Right lobe of liver (tissue), 6 donors: Measurements from ENCODE around the gene PNPO. TPM values are rescaled to one million over a fixed set of nuclear protein-coding genes. Genes with fewer than 3 reads are reported as not detected.

Source experiments
- ATAC-seq, 4 donors: fragments of 200-7000 bp; cut with Tn5 transposase; one replicate each; pipeline ENCODE4 v1.9.1; 2020; ENCODE audit warnings: mild to moderate bottlenecking in 4 of 4, moderate library complexity in 4 of 4
- DNase-seq, 3 donors: peaks; one replicate each; pipeline ENCODE4 v3.0.0-alpha.2; 2020
- H3K27ac ChIP-seq, 3 donors: fragments of 200-600 bp; one replicate each; pipeline ENCODE4 v1.8.0; 2022
- H3K27me3 ChIP-seq, 2 donors: fragments of 200-600 bp; one replicate each; pipeline ENCODE4 v1.8.0; 2022
- H3K36me3 ChIP-seq, 4 donors: fragments of 200-600 bp; sonication (generic) in 1 of 4; one replicate each; pipeline versions ENCODE4 v1.5.1 to v1.8.0; 2017 to 2022; ENCODE audit warnings: control low read depth in 1 of 4
- H3K4me1 ChIP-seq, 4 donors: fragments of 200-600 bp; sonication (generic) in 1 of 4; one replicate each; pipeline versions ENCODE4 v1.5.1 to v1.8.0; 2017 to 2022; ENCODE audit warnings: control low read depth in 1 of 4
- H3K4me3 ChIP-seq, 3 donors: fragments of 200-600 bp; one replicate each; pipeline ENCODE4 v1.8.0; 2022
- H3K9me3 ChIP-seq, 4 donors: fragments of 200-600 bp; sonication (generic) in 1 of 4; one replicate each; pipeline versions ENCODE4 v1.5.1 to v1.8.0; 2017 to 2022; ENCODE audit warnings: control low read depth in 1 of 4
- POLR2A ChIP-seq: fragments of 450-650 bp; IDR thresholded peaks from one replicate; pipeline ENCODE4 v1.6.1; 2017; ENCODE audit warnings: antibody characterized with exemption, mild to moderate bottlenecking
- WGBS: methylation state at CpG from one replicate; pipeline ENCODE4 v1.1.6; 2018; ENCODE audit warnings: low coverage, low lambda C conversion rate; ENCODE audit not compliant: insufficient coverage; ENCODE audit errors: missing lambda C conversion rate; 5-methylcytosine and 5-hydroxymethylcytosine counted together
- intact Hi-C, 2 donors: fragments of 100-400 bp; cut with DNase I; formaldehyde crosslinking; loops; one replicate each; pipeline versions ENCODE4 v1.11.2 to v1.14.1; 2022
- total RNA-seq, 6 experiments: library from RNA; depleted of rRNA in 2 of 6; stranded (reverse); fragments of >200 nt in 2 of 6; fragmentation: NEBNext Ultra II Directional in 3 of 6; extraction: Animal tissue kit (Norgen Biotek cat#: 25700) in 3 of 6; gene quantifications; one replicate each; pipeline versions ENCODE4 v1.1.0 to v1.2.4, GENCODE V29; 2016 to 2023
- TF ChIP-seq, protein P1 (sequence below), 4 donors: fragments of 200-600 bp in 3 of 4; fragments of 450-650 bp in 1 of 4; IDR thresholded peaks; one replicate each; pipeline versions ENCODE4 v1.5.1 to v1.8.0; 2016 to 2022; ENCODE audit warnings: antibody characterized with exemption in 4 of 4, mild to moderate bottlenecking in 2 of 4
- donor health status: DM: no; HTN: yes; CAD: no.
- donor health status: DM: no; HTN: no; CAD: no.
- donor health status: DM: no; HTN: no; CAD: no.
- donor health status: DM: no; HTN: yes; CAD: no.
- donor health status: DM: no; HTN: yes; CAD: no.

PNPO gene
- total RNA-seq, 6 experiments from 2014 or later = 85.0 to 151 (median 124) TPM

DNA sequence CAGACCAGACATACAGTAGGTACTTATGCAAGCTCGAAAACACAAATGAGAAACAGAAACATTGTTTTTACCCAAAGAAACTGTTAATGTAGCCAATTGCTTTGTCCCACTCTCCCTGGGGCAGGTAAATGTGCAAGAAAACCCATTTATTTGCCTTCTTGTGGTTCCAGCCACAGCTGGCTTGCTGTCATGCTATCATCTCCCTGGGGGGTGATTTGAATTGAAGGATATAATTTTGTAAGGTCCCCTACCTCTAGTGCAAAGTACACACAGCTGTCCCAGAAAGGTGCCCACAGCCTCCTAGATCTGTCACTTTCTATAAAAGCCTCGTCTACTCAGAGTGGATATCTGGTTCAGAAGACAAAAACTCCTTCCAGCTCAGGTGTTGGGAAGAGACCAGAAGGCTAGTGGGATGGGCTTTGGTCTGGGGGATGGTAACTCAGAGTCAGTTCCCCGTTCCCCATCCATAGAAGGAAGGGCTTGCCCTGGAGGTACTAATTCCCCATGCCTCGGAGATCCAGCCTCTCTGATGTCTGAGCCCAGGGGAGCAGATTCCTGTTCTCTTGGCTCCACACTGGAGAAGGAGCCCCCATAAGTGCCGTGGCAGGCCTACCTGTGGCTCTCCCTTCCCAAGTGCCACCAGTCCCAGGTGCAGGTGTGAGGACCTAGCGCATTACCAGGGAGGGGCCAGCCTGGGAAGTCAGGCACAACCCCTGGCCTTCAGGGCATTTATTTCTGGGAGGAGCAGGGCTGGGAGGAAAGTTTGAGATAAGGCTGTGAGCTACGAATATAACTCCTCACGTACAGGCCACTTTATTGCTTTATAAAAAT lies 18.7 kb downstream of the PNPO start:
- no peaks in the 10 kb centered on the region for H3K9me3 ChIP-seq
- peaks cover 0 to 27% (median 12%) of the 10 kb centered on the region in 4 donors for H3K4me1 ChIP-seq
- H3K27me3 ChIP-seq = no peaks in the 10 kb centered on the region
- intact Hi-C loops = no loop called here
- 46% methylated on average over 4 of the region's 8 CpGs for WGBS
- H3K36me3 ChIP-seq = no peaks in the 10 kb centered on the region
- H3K27ac ChIP-seq = no peak overlapping the region
- H3K4me3 ChIP-seq = no peak overlapping the region
- ATAC-seq (no peak), DNase-seq (no peak)
- TF ChIP-seq POLR2A = no peak
- TF ChIP-seq, protein P1, sequence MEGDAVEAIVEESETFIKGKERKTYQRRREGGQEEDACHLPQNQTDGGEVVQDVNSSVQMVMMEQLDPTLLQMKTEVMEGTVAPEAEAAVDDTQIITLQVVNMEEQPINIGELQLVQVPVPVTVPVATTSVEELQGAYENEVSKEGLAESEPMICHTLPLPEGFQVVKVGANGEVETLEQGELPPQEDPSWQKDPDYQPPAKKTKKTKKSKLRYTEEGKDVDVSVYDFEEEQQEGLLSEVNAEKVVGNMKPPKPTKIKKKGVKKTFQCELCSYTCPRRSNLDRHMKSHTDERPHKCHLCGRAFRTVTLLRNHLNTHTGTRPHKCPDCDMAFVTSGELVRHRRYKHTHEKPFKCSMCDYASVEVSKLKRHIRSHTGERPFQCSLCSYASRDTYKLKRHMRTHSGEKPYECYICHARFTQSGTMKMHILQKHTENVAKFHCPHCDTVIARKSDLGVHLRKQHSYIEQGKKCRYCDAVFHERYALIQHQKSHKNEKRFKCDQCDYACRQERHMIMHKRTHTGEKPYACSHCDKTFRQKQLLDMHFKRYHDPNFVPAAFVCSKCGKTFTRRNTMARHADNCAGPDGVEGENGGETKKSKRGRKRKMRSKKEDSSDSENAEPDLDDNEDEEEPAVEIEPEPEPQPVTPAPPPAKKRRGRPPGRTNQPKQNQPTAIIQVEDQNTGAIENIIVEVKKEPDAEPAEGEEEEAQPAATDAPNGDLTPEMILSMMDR (IDR thresholded peaks at IDR 0.05) = no peak

DNA sequence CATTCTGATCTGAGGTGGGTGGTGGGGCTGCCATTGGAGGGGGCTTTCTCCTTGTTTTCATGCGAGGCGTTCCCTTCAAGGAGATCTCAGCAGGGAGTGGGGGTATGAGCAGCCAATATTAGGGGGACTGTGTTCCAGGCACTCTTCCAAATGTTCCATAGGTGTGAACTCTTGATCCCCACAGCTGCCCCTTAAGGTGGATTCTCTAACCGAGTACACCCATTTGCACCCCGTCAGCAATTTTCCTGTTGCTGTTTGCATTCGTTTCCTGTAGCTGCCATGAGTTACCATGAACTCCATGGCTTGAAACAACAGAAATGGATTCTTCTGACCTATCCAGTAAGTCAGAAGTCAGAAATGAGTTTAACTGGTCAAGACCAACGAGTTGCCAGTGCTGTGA lies 20.0 kb downstream of the PNPO start:
- Histone ChIP-seq H3K27ac (no peak overlapping the region), H3K36me3 (no peaks in the 10 kb centered on the region), H3K9me3 (no peaks in the 10 kb centered on the region), H3K4me1 (peaks cover 0 to 24% (median 6%) of the 10 kb centered on the region in 4 donors), H3K27me3 (no peaks in the 10 kb centered on the region), H3K4me3 (no peak overlapping the region)
- 53% methylated on average over 2 of the region's 6 CpGs for WGBS
- no peak for DNase-seq
- intact Hi-C loops = no loop called here
- TF ChIP-seq POLR2A = no peak
- TF ChIP-seq, protein P1 (IDR thresholded peaks at IDR 0.05) = no peak
- no peak for ATAC-seq

DNA sequence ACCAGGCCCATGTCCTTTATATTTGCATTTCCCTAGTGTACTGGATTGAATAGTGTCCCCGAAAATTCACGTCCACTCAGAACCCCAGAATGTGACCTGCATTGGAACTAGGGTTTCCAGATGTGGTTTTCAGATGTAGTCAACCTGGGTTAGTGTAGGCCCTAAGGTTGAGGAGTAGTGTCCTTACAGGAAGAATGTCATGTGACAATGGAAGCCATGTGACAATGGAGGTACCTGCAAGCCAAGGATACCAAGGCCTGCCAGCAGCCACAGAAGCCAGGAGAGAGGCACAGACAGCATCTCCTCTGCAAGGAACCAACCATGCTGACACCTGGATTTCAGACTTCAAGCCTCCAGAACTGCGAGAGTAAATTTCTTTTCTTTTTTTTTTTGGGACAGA lies 21.5 kb downstream of the PNPO start:
- WGBS = no CpG with 5 or more reads among the region's 3 CpGs
- no peaks in the 10 kb centered on the region for H3K36me3 ChIP-seq
- no peaks in the 10 kb centered on the region for H3K9me3 ChIP-seq
- ATAC-seq = no peak
- H3K4me3 ChIP-seq = no peak overlapping the region
- intact Hi-C loops = no loop called here
- peaks cover 0 to 17% (median 0%) of the 10 kb centered on the region in 4 donors for H3K4me1 ChIP-seq
- no peak for TF ChIP-seq POLR2A
- TF ChIP-seq, protein P1 (IDR thresholded peaks at IDR 0.05) = no peak
- DNase-seq = no peak
- no peaks in the 10 kb centered on the region for H3K27me3 ChIP-seq
- no peak overlapping the region for H3K27ac ChIP-seq

DNA sequence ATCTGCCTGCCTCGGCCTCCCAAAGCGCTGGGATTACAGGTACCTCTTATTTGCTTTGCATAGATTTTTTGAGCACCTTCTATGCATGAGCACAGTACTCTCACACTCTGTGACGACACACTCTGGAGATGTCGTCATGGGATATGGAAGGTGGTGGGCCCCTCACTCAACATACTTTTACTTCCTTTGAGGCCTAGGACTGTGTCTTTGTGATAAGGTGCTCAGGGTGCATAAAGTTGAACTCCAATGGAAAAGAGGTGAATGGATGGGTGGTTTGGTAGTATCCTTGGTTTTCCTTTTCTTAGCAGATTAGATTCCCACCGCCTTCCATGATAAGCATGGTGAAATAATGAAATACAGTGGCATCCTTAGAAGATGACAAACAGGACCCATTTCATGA lies 23.5 kb downstream of the PNPO start:
- 97% methylated on average over 4 of the region's 5 CpGs for WGBS
- no peak for ATAC-seq
- Histone ChIP-seq H3K9me3 (no peaks in the 10 kb centered on the region), H3K36me3 (no peaks in the 10 kb centered on the region), H3K4me3 (no peak overlapping the region), H3K27me3 (no peaks in the 10 kb centered on the region), H3K4me1 (peaks cover 0 to 17% (median 0%) of the 10 kb centered on the region in 4 donors), H3K27ac (no peak overlapping the region)
- TF ChIP-seq, protein P1 (IDR thresholded peaks at IDR 0.05) = no peak
- TF ChIP-seq POLR2A = no peak
- intact Hi-C loops = no loop called here
- DNase-seq = no peak
